H1 (cell line): Measurements from ENCODE around the gene CDH22. TPM values are rescaled to one million over a fixed set of nuclear protein-coding genes. Genes with fewer than 3 reads are reported as not detected.

ENCODE experiments used
- CTCF ChIA-PET: fragments of 300-600 bp; sonication (Branson Sonifier 250); formaldehyde crosslinking; loops from one replicate; lab custom pipeline; 2021; ENCODE audit not compliant: partially characterized antibody; lab: Charles Lee
- POLR2A ChIA-PET: fragments of 300-600 bp; sonication (Branson Sonifier 250); formaldehyde crosslinking; loops from one replicate; lab custom pipeline; 2021; ENCODE audit warnings: inconsistent platforms; ENCODE audit not compliant: partially characterized antibody; lab: Charles Lee
- DNase-seq, 2 experiments: peaks; one replicate each; pipeline versions ENCODE4 v3.0.0 to v3.0.0-alpha.2; 2010 to 2022; ENCODE audit warnings: low spot score in 2 of 2, low read depth in 1 of 2, mixed read lengths in 1 of 2
- FAIRE-seq: peaks from 2 replicates; lab custom pipeline; 2011; peaks lifted over from hg19 to GRCh38; lab: Jason Lieb, UNC
- H2AFZ ChIP-seq: 2 replicates; pipeline ENCODE4 v1.8.1; 2012; ENCODE audit warnings: low read length, inconsistent platforms
- H2AK5ac ChIP-seq: 2 replicates; pipeline ENCODE4 v1.6.1; 2013; ENCODE audit warnings: low read depth, low read length
- H2BK120ac ChIP-seq: replicated peaks from 2 replicates; pipeline ENCODE3; 2013; ENCODE audit warnings: low read depth, low read length, inconsistent platforms
- H2BK12ac ChIP-seq: 2 replicates; pipeline ENCODE4 v1.6.1; 2013; ENCODE audit warnings: low read depth, low read length
- H2BK15ac ChIP-seq: 2 replicates; pipeline ENCODE4 v1.6.1; 2013; ENCODE audit warnings: low read length
- H2BK20ac ChIP-seq: 2 replicates; pipeline ENCODE4 v1.6.1; 2013; ENCODE audit warnings: low read length
- H2BK5ac ChIP-seq: 2 replicates; pipeline ENCODE4 v1.6.1; 2013; ENCODE audit warnings: low read depth, low read length
- H3K14ac ChIP-seq: 2 replicates; pipeline ENCODE4 v1.6.1; 2013; ENCODE audit warnings: inconsistent platforms; ENCODE audit not compliant: insufficient read length
- H3K18ac ChIP-seq: 2 replicates; pipeline ENCODE4 v1.6.1; 2013; ENCODE audit warnings: low read length; ENCODE audit errors: extremely low read depth
- H3K23ac ChIP-seq: 2 replicates; pipeline ENCODE4 v1.6.1; 2013; ENCODE audit warnings: inconsistent platforms; ENCODE audit not compliant: insufficient read length
- H3K23me2 ChIP-seq: 2 replicates; pipeline ENCODE4 v1.6.1; 2013; ENCODE audit warnings: low read depth, low read length
- H3K27ac ChIP-seq: 2 replicates; pipeline ENCODE4 v1.6.1; 2011; ENCODE audit warnings: low read depth, low read length, inconsistent platforms
- H3K27me3 ChIP-seq, 4 experiments: replicated peaks in 1 of 4; 1 replicate in 1 of 4; 2 replicates in 3 of 4; pipeline versions ENCODE4 v1.6.1 to v1.8.1; 2011 to 2013; ENCODE audit warnings: low read length in 3 of 4, mild to moderate bottlenecking in 3 of 4, inconsistent platforms in 2 of 4, mixed read lengths in 2 of 4, moderate library complexity in 1 of 4; ENCODE audit not compliant: control insufficient read depth in 3 of 4, insufficient read depth in 3 of 4; ENCODE audit errors: extremely low read depth in 1 of 4
- H3K36me3 ChIP-seq, 4 experiments: 2 replicates each; pipeline versions ENCODE4 v1.6.1 to v1.8.1; 2011 to 2013; ENCODE audit warnings: mild to moderate bottlenecking in 4 of 4, low read length in 3 of 4, moderate library complexity in 2 of 4, control low read depth in 1 of 4, inconsistent platforms in 1 of 4; ENCODE audit not compliant: insufficient read depth in 4 of 4, control insufficient read depth in 2 of 4
- H3K4ac ChIP-seq: replicated peaks from 2 replicates; pipeline ENCODE3; 2013; ENCODE audit warnings: low read length, low read depth, mixed read lengths, inconsistent platforms; ENCODE audit not compliant: insufficient read length
- H3K4me1 ChIP-seq, 4 experiments: replicated peaks in 1 of 4; 1 replicate in 1 of 4; 2 replicates in 3 of 4; pipeline versions ENCODE4 v1.6.1 to v1.8.1; 2011 to 2013; ENCODE audit warnings: low read length in 3 of 4, inconsistent platforms in 2 of 4, mixed read lengths in 1 of 4; ENCODE audit not compliant: insufficient read depth in 4 of 4, control insufficient read depth in 3 of 4
- H3K4me2 ChIP-seq, 2 experiments: 2 replicates each; pipeline versions ENCODE4 v1.6.1 to v1.8.1; 2011 to 2013; ENCODE audit warnings: low read depth in 2 of 2, low read length in 2 of 2, control low read depth in 1 of 2, inconsistent platforms in 1 of 2, mild to moderate bottlenecking in 1 of 2; ENCODE audit not compliant: insufficient read depth in 1 of 2
- H3K4me3 ChIP-seq, 4 experiments: fragments of 200-600, 300-600 bp in 1 of 4; sonication (generic), shearing (Covaris generic), sonication (Bioruptor Twin) in 1 of 4; 2 replicates each; pipeline versions ENCODE4 v1.5.1 to v1.8.1; 2011 to 2016; ENCODE audit warnings: low read length in 4 of 4, low read depth in 3 of 4, control low read depth in 2 of 4, inconsistent platforms in 2 of 4, mild to moderate bottlenecking in 2 of 4, mixed read lengths in 1 of 4, moderate library complexity in 1 of 4; ENCODE audit not compliant: insufficient read depth in 2 of 4; ENCODE audit errors: extremely low read depth in 1 of 4
- H3K56ac ChIP-seq: replicated peaks from 2 replicates; pipeline ENCODE3; 2013; ENCODE audit warnings: low read depth, mild to moderate bottlenecking, mixed read lengths, low read length, inconsistent platforms; ENCODE audit not compliant: insufficient read length
- H3K79me1 ChIP-seq: 2 replicates; pipeline ENCODE4 v1.6.1; 2013; ENCODE audit warnings: low read depth, low read length, control low read depth
- H3K79me2 ChIP-seq, 2 experiments: 2 replicates each; pipeline versions ENCODE4 v1.6.1 to v1.8.1; 2012 to 2013; ENCODE audit warnings: low read length in 2 of 2, mild to moderate bottlenecking in 2 of 2, inconsistent platforms in 1 of 2; ENCODE audit not compliant: insufficient read depth in 2 of 2, control insufficient read depth in 1 of 2
- H3K9ac ChIP-seq, 4 experiments: replicated peaks in 1 of 4; 1 replicate in 1 of 4; 2 replicates in 3 of 4; pipeline versions ENCODE4 v1.6.1 to v1.8.1; 2011 to 2013; ENCODE audit warnings: low read depth in 3 of 4, low read length in 3 of 4, control low read depth in 2 of 4, mild to moderate bottlenecking in 2 of 4, moderate library complexity in 2 of 4, inconsistent platforms in 1 of 4; ENCODE audit errors: extremely low read depth in 1 of 4
- H3K9me3 ChIP-seq, 2 experiments: 2 replicates each; pipeline versions ENCODE4 v1.6.1 to v1.8.1; 2012 to 2013; ENCODE audit warnings: mild to moderate bottlenecking in 2 of 2, moderate library complexity in 2 of 2, control low read depth in 1 of 2, inconsistent platforms in 1 of 2, low read depth in 1 of 2, low read length in 1 of 2, mixed read lengths in 1 of 2; ENCODE audit not compliant: insufficient read depth in 2 of 2
- H4K20me1 ChIP-seq, 2 experiments: replicated peaks in 1 of 2; 2 replicates each; pipeline versions ENCODE3 to v1.8.1; 2011 to 2013; ENCODE audit warnings: inconsistent platforms in 2 of 2, low read length in 2 of 2, mild to moderate bottlenecking in 1 of 2; ENCODE audit not compliant: insufficient read depth in 2 of 2, control insufficient read depth in 1 of 2
- H4K5ac ChIP-seq: 2 replicates; pipeline ENCODE4 v1.6.1; 2013; ENCODE audit warnings: low read length, low read depth, mixed read lengths, inconsistent platforms; ENCODE audit not compliant: insufficient read length
- H4K8ac ChIP-seq: 2 replicates; pipeline ENCODE4 v1.8.0; 2013; ENCODE audit warnings: mild to moderate bottlenecking, moderate library complexity, low read length, inconsistent platforms; ENCODE audit not compliant: insufficient read depth; ENCODE audit errors: extremely low read depth
- H4K91ac ChIP-seq: replicated peaks from 2 replicates; pipeline ENCODE3; 2013; ENCODE audit warnings: low read length, mixed read lengths, inconsistent platforms; ENCODE audit not compliant: insufficient read length
- ATF3 ChIP-seq: IDR thresholded peaks from 2 replicates; pipeline ENCODE4 v1.6.1; 2011; ENCODE audit warnings: low read depth, mild to moderate bottlenecking, low read length; ENCODE audit not compliant: insufficient read depth
- BCL11A ChIP-seq, 2 experiments: IDR thresholded peaks; one replicate each; pipeline ENCODE4 v1.6.1; 2011; ENCODE audit warnings: low read depth in 2 of 2, low read length in 2 of 2, mild to moderate bottlenecking in 2 of 2
- BRCA1 ChIP-seq: IDR thresholded peaks from 2 replicates; pipeline ENCODE4 v1.6.1; 2012; ENCODE audit warnings: low read depth, low read length, improper control_type of control experiment
- CREB1 ChIP-seq: IDR thresholded peaks from 2 replicates; pipeline ENCODE4 v1.6.1; 2012; ENCODE audit warnings: inconsistent platforms
- EP300 ChIP-seq, 2 experiments: IDR thresholded peaks; 1 replicate in 1 of 2; 2 replicates in 1 of 2; pipeline ENCODE4 v1.6.1; 2011 to 2012; ENCODE audit warnings: low read depth in 2 of 2, low read length in 2 of 2, mild to moderate bottlenecking in 2 of 2, borderline replicate concordance in 1 of 2, inconsistent platforms in 1 of 2, moderate library complexity in 1 of 2
- GTF2F1 ChIP-seq: IDR thresholded peaks from 2 replicates; pipeline ENCODE4 v1.6.1; 2012; ENCODE audit warnings: low read depth, low read length, improper control_type of control experiment, borderline replicate concordance
- JUND ChIP-seq: IDR thresholded peaks from 2 replicates; pipeline ENCODE4 v1.6.1; 2011; ENCODE audit warnings: mild to moderate bottlenecking, improper control_type of control experiment, low read length
- KDM5A ChIP-seq: fragments of 200-600 bp; IDR thresholded peaks from 2 replicates; pipeline ENCODE4 v1.7.1; 2012; ENCODE audit warnings: mild to moderate bottlenecking, low read length, inconsistent platforms, mixed read lengths
- POLR2A ChIP-seq, 2 experiments: IDR thresholded peaks; 1 replicate in 1 of 2; 2 replicates in 1 of 2; pipeline ENCODE4 v1.6.1; 2011; ENCODE audit warnings: low read depth in 2 of 2, low read length in 2 of 2, mild to moderate bottlenecking in 2 of 2; ENCODE audit errors: control extremely low read depth in 1 of 2
- POU5F1 ChIP-seq: IDR thresholded peaks from 2 replicates; pipeline ENCODE4 v1.6.1; 2011; ENCODE audit warnings: low read depth, mild to moderate bottlenecking, low read length, moderate library complexity
- RNF2 ChIP-seq: fragments of 200-900, 300-1000 bp; sonication (generic); IDR thresholded peaks from 2 replicates; pipeline ENCODE4 v1.7.1; 2016; ENCODE audit warnings: borderline replicate concordance, low read depth, mild to moderate bottlenecking, antibody characterized with exemption, low read length; ENCODE audit not compliant: poor library complexity, severe bottlenecking; ENCODE audit errors: missing control alignments
- SIRT6 ChIP-seq: IDR thresholded peaks from one replicate; pipeline ENCODE4 v1.7.1; 2012; ENCODE audit warnings: low read length, inconsistent platforms
- SUZ12 ChIP-seq: fragments of 200-600 bp; sonication (generic); IDR thresholded peaks from 2 replicates; pipeline ENCODE4 v1.6.1; 2012; ENCODE audit warnings: mild to moderate bottlenecking, inconsistent platforms, low read length, moderate library complexity, mixed read lengths
- WGBS, 2 experiments: shearing (Covaris generic) in 1 of 2; methylation state at CpG; one replicate each; pipeline versions ENCODE4 v1.1.6 to v1.1.7; 2013 to 2015; ENCODE audit warnings: low lambda C conversion rate in 2 of 2, mixed read lengths in 2 of 2, inconsistent platforms in 1 of 2, low coverage in 1 of 2, missing lambda C conversion rate in 1 of 2; ENCODE audit not compliant: insufficient replicate concordance in 2 of 2, insufficient coverage in 1 of 2, insufficient read length in 1 of 2; ENCODE audit errors: extremely low coverage in 1 of 2, missing lambda C conversion rate in 1 of 2; 5-methylcytosine and 5-hydroxymethylcytosine counted together
- polyA plus RNA-seq, 7 experiments: library from polyadenylated mRNA; depleted of rRNA in 3 of 7; stranded (reverse) in 5 of 7; unstranded in 2 of 7; fragments of >200 nt in 5 of 7; fragments of 200-250 nt in 2 of 7; gene quantifications; 1 replicate in 5 of 7; 2 replicates in 1 of 7; 4 replicates in 1 of 7; pipeline versions ENCODE4 v1.2.1 to v1.2.3, GENCODE V29; 2011 to 2013; ENCODE audit warnings: missing spikeins in 2 of 7, mixed read lengths in 2 of 7
- total RNA-seq: library from RNA; stranded (reverse); fragmentation: NEBNext Ultra II Directional; extraction: Animal tissue kit (Norgen Biotek cat#: 25700); gene quantifications from 2 replicates; pipeline ENCODE4 v1.2.1, GENCODE V29; 2021

CDH22 gene
- total and polyA plus RNA-seq, 2 of the 8 experiments (the other 6 are each of a cell fraction or from before 2014, with no cell fraction given): 0.35 to 0.39 TPM

GRCh38 chr20:46172961-46173536 is 135.2 kb downstream of the CDH22 start:
- Histone ChIP-seq H3K4me3 (no peak overlapping the region), H3K23me2 (peaks cover 2% of the 10 kb centered on the region; the same call in 1 of the 2 replicates), H3K14ac (no peak overlapping the region), H3K27ac (no peak overlapping the region), H3K4ac (no peak overlapping the region), H4K5ac (no peak overlapping the region), H3K36me3 (no peaks in the 10 kb centered on the region), H2AK5ac (no peak overlapping the region), H3K9me3 (no peaks in the 10 kb centered on the region), H4K8ac (no peak overlapping the region), H3K4me2 (no peak overlapping the region), H3K79me2 (no peaks in the 10 kb centered on the region), H3K9ac (no peak overlapping the region), H4K91ac (no peak overlapping the region), H2BK5ac (no peak overlapping the region), H2BK120ac (no peak overlapping the region), H3K4me1 (no peaks in the 10 kb centered on the region; a peak in 1 of 7 replicates), H3K18ac (no peak overlapping the region), H2BK20ac (0 out of 2 replicates have a peak overlapping the region, but pooled peaks have one; percentile 43), H2AFZ (no peak overlapping the region), H3K23ac (no peak overlapping the region), H3K27me3 (peaks cover 8 to 33% (median 32%) of the 10 kb centered on the region in 4 experiments), H2BK12ac (no peak overlapping the region), H3K79me1 (no peaks in the 10 kb centered on the region), H4K20me1 (peaks cover 0 to 2% of the 10 kb centered on the region in 2 experiments), H2BK15ac (no peak overlapping the region), H3K56ac (no peak overlapping the region)
- FAIRE-seq (no peak), DNase-seq (no peak)
- CTCF ChIA-PET: interaction anchor here (0.7 to 18.5 kb wide), 16 partner anchors 18 to 176 kb away, joined by 3 to 233 read pairs (median 4); partner anchors contain the start of gene CD40
- POLR2A ChIA-PET: interaction anchor here (1.5 kb wide), 1 partner anchor 41 kb away, joined by 5 read pairs; no protein-coding TSS in a partner anchor
- 62% methylated on average over 3 of the region's 3 CpGs; no CpG with 5 or more reads in 1 of the 2 experiments for WGBS, 2 experiments
- no peak for TF ChIP-seq POLR2A (IDR thresholded peaks at IDR 0.05; ENCODE audit: control extremely low read depth in 1 of 2, low read depth in 2 of 2, low read length in 2 of 2)
- TF ChIP-seq CREB1: no peak
- no peak for TF ChIP-seq GTF2F1
- TF ChIP-seq KDM5A: no peak
- no peak for TF ChIP-seq RNF2
- no peak for TF ChIP-seq BCL11A (IDR thresholded peaks at IDR 0.05; ENCODE audit: low read depth in 2 of 2, low read length in 2 of 2)
- no peak for TF ChIP-seq BRCA1
- no peak for TF ChIP-seq POU5F1
- TF ChIP-seq JUND: no peak
- TF ChIP-seq ATF3: no peak
- TF ChIP-seq EP300 (IDR thresholded peaks at IDR 0.05; ENCODE audit: borderline replicate concordance in 1 of 2, low read depth in 2 of 2, low read length in 2 of 2): no peak
- TF ChIP-seq SIRT6: no peak
- no peak for TF ChIP-seq SUZ12
